Thoracic aorta (tissue), 2 donors: ENCODE results near the gene GPC3. TPM values are rescaled to one million over a fixed set of nuclear protein-coding genes. Genes with fewer than 3 reads are reported as not detected.

Experiments
- ATAC-seq: fragments of 150-250 bp; one replicate; pipeline ENCODE4 v1.8.0; 2017; ENCODE audit warnings: low read depth; ENCODE audit not compliant: insufficient number of reproducible peaks, low FRiP score
- DNase-seq: peaks from one replicate; pipeline ENCODE4 v3.0.0-alpha.2; 2020; ENCODE audit warnings: low spot score
- H3K27ac ChIP-seq, 2 donors: fragments of 200-600 bp; sonication (generic); 1 replicate in 1 of 2; 2 replicates in 1 of 2; pipeline ENCODE4 v1.5.1; 2016; ENCODE audit warnings: mild to moderate bottlenecking in 2 of 2, moderate library complexity in 2 of 2
- H3K27me3 ChIP-seq: fragments of 200-600 bp; sonication (generic); replicated peaks from 2 replicates; pipeline ENCODE4 v1.6.0; 2016; ENCODE audit warnings: mild to moderate bottlenecking; ENCODE audit not compliant: insufficient read depth
- H3K36me3 ChIP-seq: fragments of 200-600 bp; sonication (generic); one replicate; pipeline ENCODE4 v1.5.1; 2016
- H3K4me1 ChIP-seq, 2 donors: fragments of 200-600 bp; sonication (generic); 1 replicate in 1 of 2; 2 replicates in 1 of 2; pipeline versions ENCODE4 v1.5.1 to v1.6.0; 2016; ENCODE audit warnings: low read depth in 2 of 2, mild to moderate bottlenecking in 1 of 2; ENCODE audit not compliant: control insufficient read depth in 1 of 2
- H3K4me3 ChIP-seq: fragments of 200-600 bp; sonication (generic); 2 replicates; pipeline ENCODE4 v1.5.1; 2016; ENCODE audit warnings: mild to moderate bottlenecking
- H3K9me3 ChIP-seq: fragments of 200-600 bp; sonication (generic); 2 replicates; pipeline ENCODE4 v1.5.1; 2016
- CTCF ChIP-seq: fragments of 200-600 bp; sonication (generic); IDR thresholded peaks from one replicate; pipeline ENCODE4 v1.5.1; 2019; ENCODE audit warnings: antibody characterized with exemption
- total RNA-seq, 2 donors: library from RNA; depleted of rRNA; stranded (reverse); fragments of >200 nt; gene quantifications; one replicate each; pipeline versions ENCODE4 v1.1.0 to v1.2.3, GENCODE V29; 2016

GPC3 gene
- total RNA-seq, 2 donors from 2014 or later: 2.6 to 5.6 TPM

- H3K9me3 ChIP-seq: no peaks in the 10 kb centered on the region
- peaks cover 0 to 4% of the 10 kb centered on the region in 2 donors for H3K4me1 ChIP-seq
- no peak overlapping the region for H3K4me3 ChIP-seq
- no peak overlapping the region for H3K27ac ChIP-seq
- TF ChIP-seq CTCF: no peak
- ATAC-seq (no peak), DNase-seq (no peak)
- no peaks in the 10 kb centered on the region for H3K27me3 ChIP-seq
- no peaks in the 10 kb centered on the region for H3K36me3 ChIP-seq
Observed at GRCh38 chrX:133576876-133577275, 408.5 kb downstream of the GPC3 start.

- DNase-seq (no peak), ATAC-seq (no peak)
- Histone ChIP-seq H3K27me3 (no peaks in the 10 kb centered on the region), H3K36me3 (no peaks in the 10 kb centered on the region), H3K4me1 (no peaks in the 10 kb centered on the region), H3K27ac (no peak overlapping the region), H3K9me3 (no peaks in the 10 kb centered on the region), H3K4me3 (no peak overlapping the region)
- TF ChIP-seq CTCF: no peak
Observed at GRCh38 chrX:133575501-133576136, 409.8 kb downstream of the GPC3 start.

- DNase-seq (no peak), ATAC-seq (no peak)
- H3K27me3 ChIP-seq: no peaks in the 10 kb centered on the region
- no peak for TF ChIP-seq CTCF
- no peaks in the 10 kb centered on the region for H3K4me1 ChIP-seq
- H3K27ac ChIP-seq: no peak overlapping the region
- H3K36me3 ChIP-seq: no peaks in the 10 kb centered on the region
- no peak overlapping the region for H3K4me3 ChIP-seq
- H3K9me3 ChIP-seq: no peaks in the 10 kb centered on the region
Observed at GRCh38 chrX:133574716-133575115, 410.7 kb downstream of the GPC3 start.

- Histone ChIP-seq H3K27me3 (no peaks in the 10 kb centered on the region), H3K36me3 (no peaks in the 10 kb centered on the region), H3K4me3 (no peak overlapping the region), H3K9me3 (no peaks in the 10 kb centered on the region), H3K27ac (no peak overlapping the region), H3K4me1 (no peaks in the 10 kb centered on the region)
- TF ChIP-seq CTCF: no peak
- ATAC-seq (no peak), DNase-seq (no peak)
Observed at GRCh38 chrX:133570549-133570948, 414.8 kb downstream of the GPC3 start.

GRCh38 chrX:133569217-133569616, 416.2 kb downstream of the GPC3 start:
- Histone ChIP-seq H3K9me3 (no peaks in the 10 kb centered on the region), H3K27ac (no peak overlapping the region), H3K4me3 (no peak overlapping the region), H3K36me3 (no peaks in the 10 kb centered on the region), H3K4me1 (peaks cover 0 to under 1% of the 10 kb centered on the region in 2 donors), H3K27me3 (no peaks in the 10 kb centered on the region)
- ATAC-seq: no peak
- TF ChIP-seq CTCF: no peak
- DNase-seq: no peak
